Right lung (tissue), 5 donors: Measurements from ENCODE around the gene RADIL. TPM values are rescaled to one million over a fixed set of nuclear protein-coding genes. Genes with fewer than 3 reads are reported as not detected.

Experiments
- DNase-seq, 2 donors: peaks; one replicate each; pipeline ENCODE4 v3.0.0-alpha.2; 2013
- polyA plus RNA-seq, 5 donors: library from polyadenylated mRNA; unstranded; fragments of 120-200 nt; gene quantifications; one replicate each; pipeline versions ENCODE4 v1.2.1 to v1.2.3, GENCODE V29; 2013; ENCODE audit warnings: inconsistent platforms in 1 of 5, low replicate concordance in 1 of 5; ENCODE audit not compliant: insufficient read length in 5 of 5, insufficient read depth in 1 of 5

The RADIL gene
- polyA plus RNA-seq, 5 donors: 6.6 to 12.9 (median 8.8) TPM

DNA sequence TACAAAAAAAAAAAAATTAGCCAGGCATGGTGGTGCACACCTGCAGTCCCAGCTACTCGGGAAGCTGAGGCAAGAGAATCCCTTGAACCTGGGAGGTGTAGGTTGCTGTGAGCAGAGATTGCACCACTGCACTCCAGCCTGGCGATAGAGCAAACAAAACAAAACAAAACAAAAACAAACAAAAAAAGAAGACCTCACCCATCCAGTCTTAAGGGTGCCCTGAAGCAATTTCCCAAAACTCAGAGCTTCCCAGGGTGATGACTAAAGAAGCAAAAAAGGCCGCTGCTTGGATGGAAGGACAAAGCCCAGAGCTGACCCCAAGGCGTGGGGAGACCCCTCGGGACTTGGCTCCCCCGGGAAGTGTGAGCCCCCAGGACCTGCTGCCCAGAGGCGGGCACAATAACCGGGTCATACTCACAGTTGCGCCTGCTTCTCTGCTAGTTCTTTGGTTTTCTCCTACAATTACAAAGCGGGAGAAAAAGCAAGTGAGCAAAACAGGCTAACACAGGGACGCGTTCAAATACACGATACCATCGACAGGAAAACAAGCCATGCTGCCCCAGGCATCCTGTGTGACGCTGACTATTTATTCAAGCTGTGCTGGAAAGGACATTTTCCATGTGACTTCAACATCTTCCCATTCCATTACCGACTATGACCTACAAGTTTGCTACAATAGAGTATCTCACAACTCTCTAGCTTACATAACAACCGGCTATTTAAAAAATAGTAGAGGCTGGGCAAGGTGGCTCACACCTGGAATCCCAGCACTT, 51.6 kb downstream of the RADIL start:
- no peak for DNase-seq

- peak; percentile 72 to 84 for DNase-seq
These were observed 53.3 kb downstream of the RADIL start for GRCh38 chr7:4830176-4830575.

DNA sequence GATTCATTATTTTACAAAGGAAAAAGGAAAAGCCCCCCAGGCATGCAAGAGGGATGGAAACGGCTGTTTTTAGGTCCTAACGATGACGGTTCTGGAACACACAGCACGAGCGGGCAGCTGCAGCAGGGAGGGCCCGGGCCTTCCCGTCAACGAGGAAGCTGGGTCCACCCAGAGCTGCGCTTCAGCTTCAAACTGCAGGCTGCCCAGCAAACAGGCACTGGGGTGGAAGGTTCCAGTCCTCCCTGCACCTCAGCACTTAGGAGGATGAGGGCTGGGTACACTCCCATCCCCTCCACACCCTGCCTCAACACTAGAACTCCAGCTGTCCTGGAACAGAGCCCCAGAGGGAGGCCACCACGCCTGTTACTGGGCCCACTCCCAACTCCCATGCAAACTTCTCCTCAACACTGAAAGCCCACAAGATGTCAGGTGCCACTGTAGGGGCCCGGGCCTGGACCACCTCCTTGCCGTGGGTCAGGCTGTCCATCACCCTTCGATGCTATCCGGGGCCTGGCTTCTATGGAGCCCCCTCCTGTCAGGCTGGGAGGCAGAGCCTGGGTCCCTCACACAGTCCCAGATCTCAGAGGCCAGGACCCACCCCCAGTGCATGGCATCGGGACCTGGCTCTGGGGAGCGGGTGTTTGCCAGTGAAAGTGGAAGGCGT, 54.7 kb downstream of the RADIL start:
- DNase-seq: no peak

DNA sequence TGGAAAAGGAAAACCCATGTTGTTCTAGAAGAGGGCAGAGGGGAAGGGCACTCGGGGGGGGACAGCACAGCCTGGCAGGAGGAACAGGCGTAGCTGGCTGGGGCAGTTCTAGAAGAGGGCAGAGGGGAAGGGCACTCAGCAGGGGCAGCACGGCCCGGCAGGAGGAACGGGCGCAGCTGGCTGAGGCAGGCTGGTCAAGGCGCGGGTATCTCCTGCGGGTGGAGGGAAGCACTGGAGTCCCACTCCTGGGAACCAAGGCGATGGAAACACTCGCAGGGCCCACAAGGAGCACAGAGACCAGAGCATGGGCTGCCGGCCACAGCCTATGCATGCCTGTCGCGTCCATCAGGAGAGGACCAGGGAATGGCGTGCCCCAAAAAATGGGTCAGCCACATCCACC, 58.4 kb downstream of the RADIL start:
- no peak for DNase-seq

DNA sequence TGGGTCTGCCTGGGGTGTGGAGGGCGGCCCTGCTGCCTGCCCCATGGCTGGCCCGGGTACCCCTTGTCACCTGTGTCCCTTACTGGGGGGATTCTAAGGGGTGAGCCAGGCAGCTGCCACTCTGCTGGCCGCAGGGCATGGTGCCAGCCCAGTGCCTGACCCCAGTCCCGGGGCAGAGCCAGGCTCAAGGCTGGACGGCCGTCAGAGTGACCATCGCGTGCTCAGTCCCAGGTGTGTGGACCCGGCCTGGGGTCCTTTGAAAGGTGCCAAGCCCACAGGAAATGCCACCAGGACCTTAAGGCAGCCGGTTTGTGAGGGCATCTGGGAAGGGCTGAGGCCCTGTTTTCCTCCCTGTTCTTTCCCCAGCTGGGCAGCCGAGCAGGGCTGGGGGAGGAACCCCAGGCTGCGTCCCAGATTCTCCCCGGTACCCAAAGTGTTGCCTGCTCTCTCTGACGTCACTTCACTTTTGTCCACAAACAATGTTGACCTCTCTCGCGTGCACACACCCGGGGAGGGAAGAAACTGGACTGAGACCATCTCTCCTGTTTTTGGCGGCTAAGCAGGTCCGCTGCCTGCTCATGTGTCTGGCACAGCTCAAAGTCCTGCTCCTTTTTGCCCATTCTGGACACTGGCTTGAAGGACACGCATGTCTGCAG, 59.3 kb downstream of the RADIL start:
- DNase-seq: no peak

DNA sequence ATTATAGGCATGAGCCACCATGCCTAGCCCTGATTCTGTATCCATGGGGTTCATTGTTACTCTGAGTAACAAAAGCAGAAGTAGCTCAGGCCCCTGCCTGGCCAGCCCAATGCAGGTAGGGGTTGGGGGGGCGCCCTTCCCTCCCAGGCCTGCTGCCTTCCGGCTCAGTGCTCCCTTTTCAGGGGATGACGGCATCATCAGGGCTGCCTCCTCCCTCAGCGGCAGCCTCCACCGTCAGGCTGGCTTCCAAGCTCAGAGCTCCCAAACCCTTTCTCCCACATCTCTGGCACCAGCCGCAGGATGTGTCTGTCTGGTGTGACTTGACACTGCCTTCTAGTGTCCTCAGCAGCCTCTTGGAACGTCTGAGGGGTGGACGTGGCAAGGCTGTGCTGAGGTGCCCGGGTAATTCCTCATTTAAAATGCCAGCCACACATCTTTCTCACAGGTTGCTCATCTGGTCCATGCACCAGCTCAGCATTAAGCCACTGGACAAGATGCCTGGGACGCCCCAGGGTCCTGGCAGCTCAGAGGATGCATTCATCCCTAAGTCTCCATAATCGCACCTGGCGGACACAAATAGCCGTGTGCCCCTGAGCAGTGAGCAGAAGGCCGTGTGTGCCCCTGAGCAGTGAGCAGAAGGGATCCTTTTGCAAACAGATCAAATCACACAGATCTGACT, 59.9 kb downstream of the RADIL start:
- DNase-seq: no peak

GRCh38 chr7:4822677-4823076, 60.8 kb downstream of the RADIL start:
- DNase-seq: no peak

DNA sequence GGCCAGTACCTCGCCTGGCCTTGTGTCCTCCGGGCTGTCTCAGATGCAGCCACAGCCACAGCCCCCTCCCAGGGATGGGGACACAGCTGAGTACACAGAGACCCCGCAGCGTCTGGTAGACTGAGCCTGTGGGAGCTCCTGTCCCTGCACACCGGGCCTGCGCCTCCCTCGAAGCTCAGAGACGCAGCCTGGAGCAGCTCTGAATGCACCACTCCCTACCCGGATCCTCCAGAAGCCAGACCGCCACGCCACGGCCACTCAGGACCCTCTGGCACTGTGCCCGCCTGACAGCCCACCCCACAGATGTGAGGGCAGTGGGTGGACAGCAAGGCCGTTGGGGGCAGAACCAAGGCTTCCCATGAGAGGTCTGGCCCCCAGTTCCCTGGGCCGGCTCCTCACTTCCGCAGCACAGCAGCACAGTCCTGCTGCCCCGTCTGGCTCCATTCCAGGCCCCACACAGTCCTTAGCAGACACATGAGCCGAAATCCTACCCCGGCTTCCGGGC, 62.5 kb downstream of the RADIL start:
- DNase-seq: no peak

- no peak for DNase-seq
These were observed 63.0 kb downstream of the RADIL start for GRCh38 chr7:4820405-4820966.

GRCh38 chr7:4819560-4820404, 63.7 kb downstream of the RADIL start:
- no peak for DNase-seq

DNA sequence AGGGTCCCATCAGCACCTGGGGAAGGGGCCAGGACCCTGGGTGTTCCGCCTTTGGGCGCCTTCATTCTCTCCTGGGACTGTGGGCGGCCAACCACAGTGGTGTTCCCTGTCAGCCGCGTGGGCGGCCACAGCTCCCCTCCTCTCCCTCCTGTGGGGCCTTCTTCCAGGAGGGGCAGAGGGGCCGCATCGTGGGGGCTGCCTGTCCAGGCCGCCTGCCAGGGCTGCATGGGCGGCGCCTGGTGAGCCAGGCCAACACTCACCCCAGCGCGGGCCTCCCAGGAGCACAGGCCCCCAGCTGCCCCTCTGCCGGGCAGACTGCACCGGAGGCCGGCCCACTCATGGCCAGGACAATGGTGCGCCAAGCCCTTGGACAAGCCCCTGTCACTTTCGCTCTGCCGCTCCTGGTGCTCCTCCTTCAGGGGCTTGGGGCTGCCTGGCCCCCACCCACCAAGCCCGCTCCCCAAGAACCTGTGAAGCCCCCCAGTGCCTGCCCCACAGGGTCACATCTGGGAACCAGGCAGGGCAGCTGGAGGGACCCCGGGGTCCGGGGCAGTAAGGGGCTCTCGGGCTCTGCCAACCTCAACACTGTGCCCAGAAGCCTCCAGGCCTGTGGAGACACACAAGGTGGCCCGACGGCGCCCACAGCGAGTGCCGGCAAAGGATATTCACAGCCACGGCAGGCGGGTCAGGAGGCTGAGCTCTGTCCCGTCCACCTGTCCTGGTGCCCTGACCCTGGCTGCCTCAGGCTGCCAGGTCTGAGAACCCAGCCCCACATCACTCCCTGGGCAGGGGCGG, 65.3 kb downstream of the RADIL start:
- peak in 1 of 2 donors; percentile 47 for DNase-seq

- DNase-seq: no peak
These were observed 66.2 kb downstream of the RADIL start for GRCh38 chr7:4817178-4817901.

DNA sequence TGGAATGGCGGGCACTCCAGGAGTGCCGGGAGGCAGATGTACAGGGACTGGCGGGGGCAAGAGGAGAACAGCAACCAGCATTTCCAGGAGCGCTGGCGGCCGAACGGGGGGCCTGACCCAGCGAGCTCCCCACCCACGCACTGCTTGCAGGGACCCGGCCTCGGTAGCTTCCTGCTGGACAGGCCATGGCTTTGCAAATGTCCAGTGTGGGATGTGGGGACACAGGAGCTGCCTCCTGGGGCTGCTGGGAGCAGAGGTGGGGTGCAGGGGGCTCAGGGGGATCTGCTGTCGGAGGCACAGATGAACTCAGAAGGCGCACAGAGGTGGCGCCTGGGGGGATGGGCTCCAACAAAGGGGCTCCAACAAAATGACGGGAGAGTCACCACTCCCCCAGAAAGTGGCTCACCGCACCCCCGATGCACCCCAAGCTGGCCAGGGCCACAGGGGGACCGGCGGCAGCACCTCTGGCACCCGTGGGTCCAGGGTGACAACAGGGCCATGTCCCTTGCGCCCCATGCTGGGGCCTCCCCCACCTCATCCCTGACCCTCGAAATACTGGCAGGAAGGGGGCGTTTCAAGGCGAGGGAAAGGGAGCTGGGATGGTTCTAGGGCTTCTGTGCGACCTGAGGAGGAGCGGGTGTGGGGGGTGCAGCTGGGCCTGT, 67.0 kb downstream of the RADIL start:
- DNase-seq: no peak

DNA sequence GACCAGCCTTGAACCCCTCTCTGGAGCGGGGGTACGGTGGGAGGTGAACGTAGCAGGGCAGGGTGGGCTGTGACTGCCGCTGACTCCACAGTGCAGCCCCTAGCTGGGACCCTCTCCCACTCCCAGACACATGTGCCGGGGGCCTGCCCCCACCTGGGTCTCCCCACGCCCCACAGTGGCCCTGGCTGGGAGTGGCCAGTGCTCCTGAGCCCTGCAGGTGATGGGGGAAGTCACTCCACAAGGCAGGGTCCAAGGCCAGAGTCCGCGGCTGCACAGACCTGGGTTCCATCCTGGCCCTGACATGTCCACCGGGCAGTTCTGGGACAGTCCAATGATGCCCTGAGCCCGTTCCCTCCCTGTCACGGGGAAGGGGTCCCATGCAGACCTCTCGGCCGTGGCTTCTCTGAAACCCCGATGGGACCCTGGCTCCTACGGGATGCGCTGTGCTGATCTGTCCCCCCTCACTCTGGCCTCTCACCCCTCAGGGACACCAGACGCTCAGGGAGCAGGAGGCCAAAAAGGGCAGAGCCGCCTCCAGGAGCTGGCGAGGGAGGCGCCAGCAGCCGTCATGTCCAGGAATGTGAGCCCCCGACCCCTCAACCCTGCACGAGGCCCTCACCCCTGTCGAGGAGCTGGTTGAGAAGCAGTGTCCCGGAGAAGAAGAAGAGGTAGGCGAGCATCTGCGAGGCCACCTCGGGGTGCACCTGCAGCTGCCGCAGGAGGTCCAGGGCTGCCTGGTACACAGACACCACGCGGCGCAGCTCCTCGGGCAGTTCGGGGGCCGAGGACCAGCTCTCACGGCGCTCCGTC, 67.7 kb downstream of the RADIL start:
- DNase-seq: no peak

DNA sequence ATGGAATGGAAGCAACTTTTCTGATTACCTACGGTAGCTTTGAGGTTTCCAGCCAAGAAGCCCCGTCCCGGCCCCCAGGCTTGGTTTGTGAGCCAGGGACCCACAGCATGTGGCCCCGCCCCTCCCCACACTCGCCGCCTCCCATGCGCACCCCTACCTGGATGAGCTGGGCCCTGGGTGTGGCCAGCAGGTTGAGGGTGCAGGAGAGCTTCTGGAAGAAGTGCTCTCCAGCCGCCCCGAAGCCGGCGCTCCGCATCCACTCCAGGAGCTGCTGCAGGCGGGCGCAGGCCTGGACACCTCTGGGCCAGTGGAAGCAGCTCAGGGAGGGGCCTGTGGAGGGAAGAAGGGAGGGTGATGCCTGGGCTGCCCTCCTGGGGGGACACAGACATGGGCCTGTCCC, 68.4 kb downstream of the RADIL start:
- DNase-seq: no peak

GRCh38 chr7:4814433-4814832, 69.1 kb downstream of the RADIL start:
- DNase-seq: no peak

GRCh38 chr7:4809666-4810065, 73.8 kb downstream of the RADIL start:
- no peak for DNase-seq

DNA sequence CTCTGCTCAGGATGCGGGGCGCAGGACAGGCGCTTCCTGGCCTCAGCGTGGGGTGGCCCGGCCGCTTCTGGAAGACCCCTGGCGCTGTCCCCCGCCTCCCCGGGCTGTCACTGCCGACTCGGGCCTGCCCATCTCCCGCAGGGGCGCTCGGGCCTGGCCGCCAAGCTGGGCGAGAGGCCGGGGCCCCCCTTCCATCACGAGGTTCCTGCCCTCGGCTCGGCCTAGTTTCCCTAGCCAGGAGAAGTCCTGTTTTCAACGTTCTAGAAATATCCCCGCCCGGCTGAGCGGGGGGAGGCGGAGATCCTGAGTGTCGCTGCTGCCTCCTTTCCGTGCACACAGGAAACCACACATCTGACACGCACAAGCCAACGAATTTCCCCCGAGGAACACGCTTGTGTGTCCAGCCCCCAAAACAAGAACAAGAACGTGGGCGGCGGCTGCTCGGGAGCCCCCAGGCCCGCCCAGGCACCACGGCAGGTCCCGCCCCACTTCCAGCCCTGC, 74.4 kb downstream of the RADIL start:
- DNase-seq: no peak
